A549 treated with dexamethasone at 1 μM for 4 hours (cell line): ENCODE measurements around the gene LPAR6. TPM values are rescaled to one million over a fixed set of nuclear protein-coding genes. Genes with fewer than 3 reads are reported as not detected.

Source experiments
- total RNA-seq: library from RNA; stranded (reverse); fragments of 200-300 nt; extraction: Qiagen RNA extraction; gene quantifications from 5 replicates; pipeline ENCODE4 v1.2.3, GENCODE V29; 2022

The LPAR6 gene, protein sequence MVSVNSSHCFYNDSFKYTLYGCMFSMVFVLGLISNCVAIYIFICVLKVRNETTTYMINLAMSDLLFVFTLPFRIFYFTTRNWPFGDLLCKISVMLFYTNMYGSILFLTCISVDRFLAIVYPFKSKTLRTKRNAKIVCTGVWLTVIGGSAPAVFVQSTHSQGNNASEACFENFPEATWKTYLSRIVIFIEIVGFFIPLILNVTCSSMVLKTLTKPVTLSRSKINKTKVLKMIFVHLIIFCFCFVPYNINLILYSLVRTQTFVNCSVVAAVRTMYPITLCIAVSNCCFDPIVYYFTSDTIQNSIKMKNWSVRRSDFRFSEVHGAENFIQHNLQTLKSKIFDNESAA
- 0.40 to 1.1 TPM (median 0.86 TPM) in 5 replicates for total RNA-seq

DNA sequence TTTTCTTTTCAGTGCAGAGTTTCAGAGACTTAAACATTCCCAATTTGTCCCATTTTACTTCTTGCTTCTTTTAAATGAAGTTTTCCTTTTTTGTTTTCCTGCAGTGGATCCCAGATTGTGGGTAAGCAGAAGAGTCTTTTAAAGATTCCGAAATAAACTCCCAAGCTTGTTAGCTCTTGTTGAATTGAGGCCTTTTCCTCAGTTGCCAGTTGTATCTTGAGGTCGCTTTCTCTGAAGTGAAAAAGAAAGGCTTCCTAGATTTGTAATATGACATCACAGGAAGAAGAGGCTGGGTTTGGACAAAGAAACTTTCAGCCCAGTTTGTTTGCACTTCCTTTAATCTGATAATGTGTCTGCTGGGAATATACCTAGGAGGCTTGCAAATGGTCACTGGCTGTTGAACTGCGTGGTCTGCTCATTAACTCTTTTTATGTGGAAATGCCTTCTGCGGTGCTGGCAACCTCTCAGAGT, at the start of gene LPAR6:
LPAR6 (minus strand) TSS at position 233 of the 471 bp plus-strand sequence. CDS start 690 bp downstream, outside the sequence.

Other genes starting within 250 kb of the LPAR6 start
- gene ITM2B, start 179.9 kb downstream of the LPAR6 start, total RNA-seq: 130 to 198 TPM (median 171 TPM) in 5 replicates
- 12.9 to 17.3 TPM (median 14.7 TPM) in 5 replicates for gene RB1, start 109.4 kb downstream of the LPAR6 start, total RNA-seq
- 0.94 to 1.3 TPM (median 1.0 TPM) in 5 replicates for gene RCBTB2, start 120.0 kb upstream of the LPAR6 start, total RNA-seq
- gene CYSLTR2, start 240.8 kb upstream of the LPAR6 start, total RNA-seq: not detected in 5 replicates